Measurements from ENCODE around the gene MATN4.

DNA sequence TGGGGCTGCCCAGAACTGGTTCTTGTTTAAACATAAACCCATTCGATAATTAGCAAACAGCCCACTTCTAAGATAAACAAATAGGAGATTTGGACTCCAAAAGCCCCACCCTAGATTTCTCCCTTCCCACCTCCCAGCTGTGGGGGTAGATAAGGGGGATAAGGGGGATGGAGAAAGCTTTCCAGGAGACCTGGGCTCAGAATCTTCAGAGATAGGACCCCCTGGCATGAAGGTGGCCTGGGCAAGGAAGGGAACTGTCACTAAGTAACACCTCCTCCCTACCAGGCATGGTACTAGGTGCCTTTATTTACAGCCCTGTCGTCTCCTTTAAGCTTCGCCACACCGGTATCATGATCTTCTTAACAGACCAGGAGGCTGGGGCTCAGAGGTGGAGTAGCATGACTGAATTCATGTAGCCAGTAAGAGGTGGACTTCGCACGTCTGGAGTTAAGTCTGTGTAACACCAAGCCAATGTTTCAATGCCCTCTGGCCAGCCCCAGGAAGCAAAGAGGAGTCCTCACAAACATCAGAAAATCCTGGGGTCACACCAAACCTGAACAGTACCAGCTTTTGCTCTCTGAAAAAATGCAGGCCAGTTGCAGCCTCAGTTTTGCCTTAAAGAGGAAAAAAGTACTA is 35.6 kb upstream of the MATN4 start:
- TF ChIP-seq, protein P1, sequence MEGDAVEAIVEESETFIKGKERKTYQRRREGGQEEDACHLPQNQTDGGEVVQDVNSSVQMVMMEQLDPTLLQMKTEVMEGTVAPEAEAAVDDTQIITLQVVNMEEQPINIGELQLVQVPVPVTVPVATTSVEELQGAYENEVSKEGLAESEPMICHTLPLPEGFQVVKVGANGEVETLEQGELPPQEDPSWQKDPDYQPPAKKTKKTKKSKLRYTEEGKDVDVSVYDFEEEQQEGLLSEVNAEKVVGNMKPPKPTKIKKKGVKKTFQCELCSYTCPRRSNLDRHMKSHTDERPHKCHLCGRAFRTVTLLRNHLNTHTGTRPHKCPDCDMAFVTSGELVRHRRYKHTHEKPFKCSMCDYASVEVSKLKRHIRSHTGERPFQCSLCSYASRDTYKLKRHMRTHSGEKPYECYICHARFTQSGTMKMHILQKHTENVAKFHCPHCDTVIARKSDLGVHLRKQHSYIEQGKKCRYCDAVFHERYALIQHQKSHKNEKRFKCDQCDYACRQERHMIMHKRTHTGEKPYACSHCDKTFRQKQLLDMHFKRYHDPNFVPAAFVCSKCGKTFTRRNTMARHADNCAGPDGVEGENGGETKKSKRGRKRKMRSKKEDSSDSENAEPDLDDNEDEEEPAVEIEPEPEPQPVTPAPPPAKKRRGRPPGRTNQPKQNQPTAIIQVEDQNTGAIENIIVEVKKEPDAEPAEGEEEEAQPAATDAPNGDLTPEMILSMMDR (IDR thresholded peaks at IDR 0.05), result no peak
- no peak for TF ChIP-seq EZH2 (IDR thresholded peaks at IDR 0.05; ENCODE audit: borderline replicate concordance, insufficient read depth, low read depth, low read length, poor library complexity, severe bottlenecking)
